Upper lobe of left lung (tissue), 4 donors: ENCODE results near the gene IRF6.

ENCODE experiments used
- CTCF ChIP-seq, 6 experiments: fragments of 450-650 bp in 4 of 6; fragments of 200-600 bp in 2 of 6; sonication (generic) in 2 of 6; IDR thresholded peaks; one replicate each; pipeline ENCODE4 v1.5.1; 2016 to 2019; ENCODE audit warnings: antibody characterized with exemption in 6 of 6
- EP300 ChIP-seq, 4 donors: sonication (generic); formaldehyde crosslinking; IDR thresholded peaks; one replicate each; pipeline ENCODE4 v1.5.1; 2017; ENCODE audit warnings: antibody characterized with exemption in 4 of 4, control low read depth in 2 of 4
- POLR2AphosphoS5 ChIP-seq, 2 donors: sonication (generic); formaldehyde crosslinking; IDR thresholded peaks; one replicate each; pipeline ENCODE4 v1.5.1; 2017; ENCODE audit warnings: antibody characterized with exemption in 2 of 2

GRCh38 chr1:209742409-209743144 lies 63.4 kb downstream of the IRF6 start:
- TF ChIP-seq EP300 (IDR thresholded peaks at IDR 0.05) (no peak), CTCF (IDR thresholded peaks at IDR 0.05) (no peak), POLR2AphosphoS5 (IDR thresholded peaks at IDR 0.05) (no peak)
